Superior temporal gyrus (tissue), 1 donor: ENCODE data around the gene SYNRG.
"Not testable (repeated sequence)": the region's sequence is repeated elsewhere in the genome, so short reads cannot be mapped to it uniquely, and the experiment has no call there.

ENCODE experiments used
- DNase-seq: peaks from one replicate; pipeline ENCODE4 v3.0.0-alpha.2; 2016; ENCODE audit errors: extremely low spot score

SYNRG gene, protein sequence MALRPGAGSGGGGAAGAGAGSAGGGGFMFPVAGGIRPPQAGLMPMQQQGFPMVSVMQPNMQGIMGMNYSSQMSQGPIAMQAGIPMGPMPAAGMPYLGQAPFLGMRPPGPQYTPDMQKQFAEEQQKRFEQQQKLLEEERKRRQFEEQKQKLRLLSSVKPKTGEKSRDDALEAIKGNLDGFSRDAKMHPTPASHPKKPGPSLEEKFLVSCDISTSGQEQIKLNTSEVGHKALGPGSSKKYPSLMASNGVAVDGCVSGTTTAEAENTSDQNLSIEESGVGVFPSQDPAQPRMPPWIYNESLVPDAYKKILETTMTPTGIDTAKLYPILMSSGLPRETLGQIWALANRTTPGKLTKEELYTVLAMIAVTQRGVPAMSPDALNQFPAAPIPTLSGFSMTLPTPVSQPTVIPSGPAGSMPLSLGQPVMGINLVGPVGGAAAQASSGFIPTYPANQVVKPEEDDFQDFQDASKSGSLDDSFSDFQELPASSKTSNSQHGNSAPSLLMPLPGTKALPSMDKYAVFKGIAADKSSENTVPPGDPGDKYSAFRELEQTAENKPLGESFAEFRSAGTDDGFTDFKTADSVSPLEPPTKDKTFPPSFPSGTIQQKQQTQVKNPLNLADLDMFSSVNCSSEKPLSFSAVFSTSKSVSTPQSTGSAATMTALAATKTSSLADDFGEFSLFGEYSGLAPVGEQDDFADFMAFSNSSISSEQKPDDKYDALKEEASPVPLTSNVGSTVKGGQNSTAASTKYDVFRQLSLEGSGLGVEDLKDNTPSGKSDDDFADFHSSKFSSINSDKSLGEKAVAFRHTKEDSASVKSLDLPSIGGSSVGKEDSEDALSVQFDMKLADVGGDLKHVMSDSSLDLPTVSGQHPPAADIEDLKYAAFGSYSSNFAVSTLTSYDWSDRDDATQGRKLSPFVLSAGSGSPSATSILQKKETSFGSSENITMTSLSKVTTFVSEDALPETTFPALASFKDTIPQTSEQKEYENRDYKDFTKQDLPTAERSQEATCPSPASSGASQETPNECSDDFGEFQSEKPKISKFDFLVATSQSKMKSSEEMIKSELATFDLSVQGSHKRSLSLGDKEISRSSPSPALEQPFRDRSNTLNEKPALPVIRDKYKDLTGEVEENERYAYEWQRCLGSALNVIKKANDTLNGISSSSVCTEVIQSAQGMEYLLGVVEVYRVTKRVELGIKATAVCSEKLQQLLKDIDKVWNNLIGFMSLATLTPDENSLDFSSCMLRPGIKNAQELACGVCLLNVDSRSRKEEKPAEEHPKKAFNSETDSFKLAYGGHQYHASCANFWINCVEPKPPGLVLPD (N-terminal part only)

DNA sequence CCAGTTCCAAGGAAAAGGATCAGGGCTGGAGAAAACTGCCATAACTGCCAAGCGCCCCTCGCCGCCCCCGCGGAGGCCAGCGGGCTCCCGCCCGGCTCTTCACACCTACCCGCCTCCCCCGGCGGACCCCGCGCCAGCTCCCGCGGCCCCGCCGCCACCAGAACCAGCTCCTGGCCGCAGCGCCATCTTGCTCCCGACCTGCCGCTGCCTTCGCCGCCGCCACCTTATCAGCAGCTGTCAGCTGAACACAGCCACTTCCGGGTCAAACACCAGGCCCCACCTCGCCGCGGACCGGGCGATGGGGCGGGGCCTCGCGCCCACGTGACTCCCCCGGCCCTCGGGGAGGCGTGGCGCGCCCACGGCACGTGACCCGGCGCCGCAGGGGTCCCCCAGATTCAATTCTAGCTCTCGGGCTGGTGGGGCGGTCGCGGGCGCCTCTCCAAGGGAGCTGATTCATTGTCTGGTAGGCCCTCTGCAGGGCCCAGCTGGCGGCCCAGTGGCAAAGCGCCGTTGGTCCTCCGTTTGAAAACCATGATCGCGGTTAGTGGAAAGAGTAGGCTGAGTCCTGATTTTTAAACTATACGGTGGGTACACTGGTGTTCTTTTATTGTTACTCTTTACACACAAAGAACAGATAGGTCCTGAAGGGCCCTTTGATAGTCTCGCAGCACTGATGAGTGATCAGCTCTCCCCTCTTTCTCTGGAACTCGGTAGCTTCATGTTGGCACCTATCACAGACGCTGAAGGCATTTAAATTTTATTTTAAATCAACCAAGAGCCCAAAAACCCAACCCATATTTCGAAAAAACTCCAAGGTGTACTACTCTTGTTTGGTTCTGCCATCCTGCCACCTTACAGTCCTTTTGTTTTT is at the start of gene SYNRG:
Gene SYNRG, minus strand, starts transcription at position 249 of the 871 bp plus-strand sequence. Its CDS starts 63 bp downstream, at position 186.
- peak; percentile 95 for DNase-seq

DNA sequence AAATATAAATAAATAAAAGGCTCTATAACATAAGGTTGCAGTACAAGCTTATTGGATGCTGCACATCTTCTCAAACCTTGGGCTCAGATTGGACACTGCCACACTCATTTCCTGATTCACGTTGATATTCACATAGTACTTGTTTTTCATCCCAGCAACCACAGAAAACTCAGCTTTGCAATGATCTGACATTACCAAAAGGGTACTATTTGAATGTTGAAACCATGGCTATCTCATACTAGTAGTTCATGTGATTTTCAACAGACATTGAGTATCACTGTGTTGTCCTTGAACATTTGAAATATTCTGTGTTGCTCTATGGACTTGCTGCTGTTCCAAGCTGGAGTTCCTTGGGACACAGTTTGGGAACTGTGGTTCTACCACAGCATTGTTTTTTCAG is 48.0 kb upstream of the SYNRG start:
- no peak for DNase-seq

GRCh38 chr17:37651849-37652248 is 42.6 kb upstream of the SYNRG start:
- DNase-seq, result no peak

GRCh38 chr17:37650419-37651003 is 41.3 kb upstream of the SYNRG start:
- peak; percentile 55 for DNase-seq

- no peak for DNase-seq
These were observed 39.3 kb upstream of the SYNRG start for GRCh38 chr17:37648555-37648954.

- no peak for DNase-seq
These were observed 38.6 kb upstream of the SYNRG start for GRCh38 chr17:37647856-37648255.

DNA sequence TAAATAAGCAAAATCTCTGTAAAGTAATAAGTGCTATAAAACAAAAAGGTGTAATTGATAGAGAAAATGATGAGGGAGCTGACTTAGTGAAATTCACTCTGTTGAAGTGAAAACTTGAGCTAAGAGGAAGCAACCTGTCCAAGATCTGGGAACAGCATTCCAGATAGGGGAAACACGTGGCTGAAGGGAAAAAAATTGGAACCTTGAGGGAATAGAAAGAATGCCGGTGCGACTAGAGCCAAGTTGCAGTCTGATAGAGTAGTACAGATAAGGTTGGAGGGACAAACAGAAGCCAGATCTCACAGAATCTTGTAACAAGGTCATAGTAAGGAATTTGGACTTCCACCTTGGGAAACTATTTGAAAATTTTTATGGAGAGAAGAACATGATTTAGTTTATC is 34.7 kb upstream of the SYNRG start:
- peak; percentile 20 for DNase-seq

GRCh38 chr17:37643118-37643766 is 34.0 kb upstream of the SYNRG start, which contains the start of gene DDX52:
DDX52 (minus strand) TSS chr17:37643446; CDS start chr17:37643420, 26 bp downstream.
- peak; percentile 96 for DNase-seq

DNA sequence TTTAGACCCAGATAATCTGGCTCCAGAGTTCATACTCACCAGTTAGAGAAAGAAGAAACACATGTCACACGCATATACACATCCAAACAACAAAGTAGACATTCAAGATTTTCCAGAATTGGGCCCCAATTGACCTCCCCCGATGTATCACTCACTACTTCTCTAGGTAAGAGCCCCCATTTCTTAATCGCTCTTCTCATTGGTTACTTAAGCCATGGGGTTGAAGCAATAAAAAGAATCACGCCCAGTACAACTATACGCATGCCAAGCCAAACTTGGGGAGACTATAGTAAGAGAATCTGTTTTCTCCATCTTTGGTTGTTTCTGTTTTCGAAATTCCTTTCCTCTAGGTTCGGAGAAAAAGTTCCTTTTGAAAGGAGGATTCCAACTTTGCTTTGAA is 33.5 kb upstream of the SYNRG start:
- no peak for DNase-seq

- DNase-seq, result no peak
These were observed 30.8 kb upstream of the SYNRG start for GRCh38 chr17:37640015-37640414.

DNA sequence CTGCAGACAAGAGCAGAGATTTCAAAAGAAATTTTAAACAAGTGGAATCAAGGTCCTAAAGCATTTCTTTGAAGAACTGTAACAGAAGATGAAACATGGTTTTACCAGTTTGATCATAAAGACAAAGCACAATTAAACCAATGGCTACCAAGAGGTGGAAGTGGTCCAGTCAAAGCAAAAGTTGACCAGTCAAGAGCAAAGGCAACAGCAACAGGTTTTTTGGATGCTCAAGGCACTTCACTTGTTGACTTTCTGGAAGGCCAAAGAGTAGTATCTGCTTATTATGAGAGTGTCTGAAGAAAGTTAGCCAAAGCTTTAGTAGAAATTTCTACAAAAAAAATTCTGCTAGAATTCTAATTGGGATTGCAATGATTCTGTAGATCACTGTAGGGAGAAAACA is 28.7 kb upstream of the SYNRG start:
- DNase-seq, result no peak

GRCh38 chr17:37616430-37616829 is 7.2 kb upstream of the SYNRG start:
- not testable (repeated sequence) for DNase-seq

DNA sequence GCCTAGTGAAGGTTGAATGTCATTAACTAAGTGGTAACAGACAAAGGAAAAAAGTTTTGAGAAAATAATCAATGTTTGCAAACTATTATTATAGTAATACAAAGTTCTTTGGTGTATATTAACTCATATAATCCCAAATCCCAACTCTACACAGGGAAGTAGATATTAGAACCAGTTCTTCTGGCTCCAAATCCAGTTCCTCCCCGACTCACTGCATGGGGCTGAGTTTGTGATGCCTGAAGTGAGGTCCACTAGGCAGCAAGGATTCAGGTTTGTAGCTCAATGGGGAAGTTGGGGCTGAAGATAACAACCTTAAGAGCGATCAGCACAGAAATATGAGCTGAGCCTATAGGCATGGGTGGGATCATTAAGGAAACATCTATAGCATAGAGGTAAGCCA is 5.6 kb upstream of the SYNRG start:
- DNase-seq, result no peak

GRCh38 chr17:37614391-37614790 is 5.2 kb upstream of the SYNRG start:
- DNase-seq, result no peak

DNA sequence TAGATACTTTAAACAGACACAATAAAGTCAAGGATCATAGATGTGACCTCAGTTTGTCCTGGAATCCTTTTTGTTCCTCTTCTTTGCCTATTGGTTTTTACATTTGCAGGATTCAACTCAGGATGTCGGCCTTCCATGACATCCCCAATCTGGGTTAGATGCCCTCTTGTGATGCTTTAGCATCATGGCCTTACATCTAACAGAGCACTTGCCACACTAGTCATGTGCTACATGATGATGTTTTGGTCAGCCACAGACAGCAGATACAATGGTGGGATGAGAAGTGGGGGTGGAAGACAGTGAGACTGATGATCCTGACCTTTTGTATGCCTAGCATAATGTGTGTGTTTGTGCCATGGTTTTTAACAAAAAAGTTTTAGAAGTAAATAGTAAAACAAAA is 1.8 kb upstream of the SYNRG start:
- no peak for DNase-seq

DNA sequence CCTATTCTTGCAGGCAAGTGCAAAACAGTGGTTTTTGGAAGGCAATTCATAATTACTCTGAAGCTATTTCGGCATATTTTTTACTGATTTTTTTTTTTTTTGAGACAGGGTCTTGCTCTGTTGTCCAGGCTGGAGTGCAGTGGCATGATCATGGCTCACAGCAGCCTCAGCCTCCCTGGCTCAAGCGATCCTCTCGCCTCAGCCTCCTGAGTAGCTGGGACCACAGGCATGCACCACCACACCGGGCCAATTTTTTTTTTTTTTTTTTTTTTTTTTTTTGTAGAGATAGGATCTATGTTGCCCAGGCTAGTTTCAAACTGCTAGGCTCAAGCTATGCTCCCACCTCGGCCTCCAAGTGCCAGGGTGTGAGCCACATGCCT is 813 bp upstream of the SYNRG start:
- DNase-seq, result not testable (repeated sequence)

DNA sequence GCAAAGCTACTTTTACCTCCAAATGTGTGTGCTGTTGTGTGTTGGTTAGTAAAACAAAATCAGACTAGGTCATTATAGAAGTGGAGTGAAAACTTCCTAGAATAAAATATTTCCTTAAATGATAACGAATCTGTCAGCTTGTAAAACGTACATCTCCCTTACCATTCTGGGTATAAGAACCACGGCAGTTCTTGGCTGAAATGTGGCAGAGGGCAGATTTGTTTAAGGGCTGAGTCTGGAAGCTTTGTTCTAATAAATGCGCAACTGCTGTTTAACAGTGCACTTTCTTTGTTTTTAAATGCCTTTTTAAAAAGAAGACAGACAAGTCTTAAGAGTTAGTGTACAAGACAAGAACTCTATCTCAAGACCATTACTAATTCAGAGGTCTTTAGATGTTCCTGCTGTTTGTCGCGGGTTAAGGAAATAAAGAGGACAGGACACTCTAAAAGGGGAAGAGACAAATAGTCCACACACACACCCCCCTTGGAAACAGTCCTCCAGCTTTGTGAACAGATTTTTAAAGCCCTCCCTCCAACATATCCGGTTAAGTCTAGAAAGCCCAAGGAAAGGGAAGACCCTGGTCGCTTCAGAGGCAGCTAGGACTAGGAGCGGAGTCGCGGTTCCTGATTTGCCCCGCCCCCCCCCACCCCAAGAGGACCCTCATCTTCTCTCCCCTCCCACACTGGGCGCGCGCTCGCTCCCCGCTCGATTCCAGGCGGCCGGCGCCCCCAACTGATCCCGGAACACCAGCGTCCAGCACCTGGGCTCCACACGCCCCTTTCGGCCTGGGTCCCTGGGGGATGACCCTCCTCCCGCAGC is 658 bp downstream of the SYNRG start:
- DNase-seq, result peak; percentile 50

DNA sequence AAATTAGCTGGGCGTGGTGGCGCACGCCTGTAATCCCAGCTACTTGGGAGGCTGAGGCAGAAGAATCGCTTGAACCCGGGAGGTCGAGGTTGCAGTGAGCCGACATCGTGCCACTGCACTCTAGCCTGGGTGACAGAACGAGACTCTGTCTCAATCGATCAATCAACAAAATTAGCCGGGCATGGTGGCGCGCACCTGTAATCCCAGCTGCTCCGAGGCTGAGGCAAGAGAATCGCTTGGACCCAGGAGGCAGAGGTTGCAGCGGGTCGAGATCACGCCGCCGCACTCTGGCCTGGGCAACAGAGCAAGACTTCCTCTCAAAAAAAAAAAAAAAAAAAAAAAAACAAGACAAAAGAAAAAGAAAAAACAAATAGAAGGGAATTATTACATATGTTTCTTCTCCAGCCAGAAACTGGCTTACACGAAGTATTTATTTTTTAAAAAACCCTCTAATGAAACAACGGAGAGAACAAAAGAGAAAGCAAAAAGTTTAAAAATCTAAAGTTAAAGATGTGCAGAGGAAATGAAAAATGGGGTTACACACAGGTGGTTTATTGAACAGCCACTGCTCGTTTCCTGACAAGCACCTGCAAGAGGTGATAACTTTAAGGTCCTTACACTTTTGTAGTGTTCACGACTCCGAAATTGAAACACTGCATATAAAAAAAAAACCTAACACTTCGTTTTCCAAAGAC is 1.4 kb downstream of the SYNRG start:
- no peak for DNase-seq
